ENCODE results near the gene PLCB3.

Gene PLCB3

GRCh38 chr11:64241491-64242374, 9.6 kb upstream of the PLCB3 start:
- H3K4me3 ChIP-seq (ENCODE audit: low read depth, low read length), result peak overlapping the region; percentile 69
- no peaks in the 10 kb centered on the region for H3K36me3 ChIP-seq
- H3K9me3 ChIP-seq, result no peaks in the 10 kb centered on the region
- DNase-seq, result peak; percentile 97
- H3K27me3 ChIP-seq, result no peaks in the 10 kb centered on the region
- H3K4me1 ChIP-seq, result peaks cover 4% of the 10 kb centered on the region
- TF ChIP-seq, protein P1, sequence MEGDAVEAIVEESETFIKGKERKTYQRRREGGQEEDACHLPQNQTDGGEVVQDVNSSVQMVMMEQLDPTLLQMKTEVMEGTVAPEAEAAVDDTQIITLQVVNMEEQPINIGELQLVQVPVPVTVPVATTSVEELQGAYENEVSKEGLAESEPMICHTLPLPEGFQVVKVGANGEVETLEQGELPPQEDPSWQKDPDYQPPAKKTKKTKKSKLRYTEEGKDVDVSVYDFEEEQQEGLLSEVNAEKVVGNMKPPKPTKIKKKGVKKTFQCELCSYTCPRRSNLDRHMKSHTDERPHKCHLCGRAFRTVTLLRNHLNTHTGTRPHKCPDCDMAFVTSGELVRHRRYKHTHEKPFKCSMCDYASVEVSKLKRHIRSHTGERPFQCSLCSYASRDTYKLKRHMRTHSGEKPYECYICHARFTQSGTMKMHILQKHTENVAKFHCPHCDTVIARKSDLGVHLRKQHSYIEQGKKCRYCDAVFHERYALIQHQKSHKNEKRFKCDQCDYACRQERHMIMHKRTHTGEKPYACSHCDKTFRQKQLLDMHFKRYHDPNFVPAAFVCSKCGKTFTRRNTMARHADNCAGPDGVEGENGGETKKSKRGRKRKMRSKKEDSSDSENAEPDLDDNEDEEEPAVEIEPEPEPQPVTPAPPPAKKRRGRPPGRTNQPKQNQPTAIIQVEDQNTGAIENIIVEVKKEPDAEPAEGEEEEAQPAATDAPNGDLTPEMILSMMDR (IDR thresholded peaks at IDR 0.05; ENCODE audit: low read depth, low read length), result no peak

DNA sequence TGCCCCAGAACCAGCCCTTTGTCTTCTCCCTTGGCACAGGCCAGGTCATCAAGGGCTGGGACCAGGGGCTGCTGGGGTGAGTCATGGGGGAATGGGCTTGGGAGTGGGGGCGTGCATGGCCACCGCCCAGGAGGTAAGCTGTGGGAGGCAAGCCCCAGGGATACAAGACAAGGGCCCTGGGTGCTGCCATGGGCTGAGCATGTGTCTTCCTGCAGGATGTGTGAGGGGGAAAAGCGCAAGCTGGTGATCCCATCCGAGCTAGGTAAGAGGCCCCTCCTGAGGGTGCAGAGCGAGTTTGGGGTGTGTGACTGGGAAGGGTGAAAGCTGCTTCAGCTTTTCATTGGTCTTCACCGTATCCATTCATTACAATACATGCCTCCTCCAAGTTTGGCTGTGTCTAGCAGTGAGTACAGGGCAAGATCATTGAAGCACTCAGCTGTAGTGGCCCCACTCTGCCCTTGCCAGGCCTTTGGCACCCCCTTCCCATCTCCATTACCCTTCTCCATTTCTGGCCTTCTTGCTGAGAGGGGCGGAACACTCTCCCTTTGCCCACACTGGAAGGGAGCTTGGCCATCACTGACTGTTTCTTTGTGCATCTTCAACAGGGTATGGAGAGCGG, 8.0 kb upstream of the PLCB3 start:
- H3K4me3 ChIP-seq (ENCODE audit: low read depth, low read length), result no peak overlapping the region

DNA sequence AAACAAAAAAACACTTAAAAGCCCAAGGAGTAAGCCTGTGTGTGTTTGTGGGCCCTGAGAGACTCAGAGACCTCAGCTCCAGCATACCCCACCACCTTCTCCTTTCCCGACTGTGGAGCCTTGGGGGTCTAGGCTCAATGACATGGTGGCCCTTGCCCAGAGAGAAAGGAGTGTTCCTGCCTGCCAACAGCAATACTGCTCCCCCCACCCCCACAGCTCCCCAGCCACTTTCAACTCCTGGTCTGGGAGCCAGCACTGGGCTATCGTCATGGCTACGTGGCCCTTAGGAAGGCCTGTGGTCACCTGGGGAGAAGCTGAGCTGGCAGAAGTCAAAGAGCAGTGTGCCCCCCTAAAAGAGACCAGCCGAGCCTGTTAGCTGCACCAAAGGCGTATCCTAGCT, 7.2 kb upstream of the PLCB3 start:
- H3K4me1 ChIP-seq, result peaks cover 4% of the 10 kb centered on the region

More for the DNA sequence above, 8.0 kb upstream of the PLCB3 start:
- no peaks in the 10 kb centered on the region for H3K27me3 ChIP-seq
- TF ChIP-seq, protein P1 (IDR thresholded peaks at IDR 0.05; ENCODE audit: low read depth, low read length), result no peak
- H3K9me3 ChIP-seq, result no peaks in the 10 kb centered on the region
- H3K36me3 ChIP-seq, result no peaks in the 10 kb centered on the region
- H3K4me1 ChIP-seq, result peaks cover 4% of the 10 kb centered on the region
- no peak for DNase-seq

GRCh38 chr11:64244966-64245365, 6.4 kb upstream of the PLCB3 start:
- TF ChIP-seq, protein P1 (IDR thresholded peaks at IDR 0.05; ENCODE audit: low read depth, low read length), result no peak
- Histone ChIP-seq H3K4me1 (peaks cover 4% of the 10 kb centered on the region), H3K36me3 (no peaks in the 10 kb centered on the region)

More for the DNA sequence above, 7.2 kb upstream of the PLCB3 start:
- TF ChIP-seq, protein P1 (IDR thresholded peaks at IDR 0.05; ENCODE audit: low read depth, low read length), result no peak
- no peaks in the 10 kb centered on the region for H3K36me3 ChIP-seq
- no peak overlapping the region for H3K4me3 ChIP-seq (ENCODE audit: low read depth, low read length)
- H3K27me3 ChIP-seq, result no peaks in the 10 kb centered on the region
- no peaks in the 10 kb centered on the region for H3K9me3 ChIP-seq
- DNase-seq, result no peak

DNA sequence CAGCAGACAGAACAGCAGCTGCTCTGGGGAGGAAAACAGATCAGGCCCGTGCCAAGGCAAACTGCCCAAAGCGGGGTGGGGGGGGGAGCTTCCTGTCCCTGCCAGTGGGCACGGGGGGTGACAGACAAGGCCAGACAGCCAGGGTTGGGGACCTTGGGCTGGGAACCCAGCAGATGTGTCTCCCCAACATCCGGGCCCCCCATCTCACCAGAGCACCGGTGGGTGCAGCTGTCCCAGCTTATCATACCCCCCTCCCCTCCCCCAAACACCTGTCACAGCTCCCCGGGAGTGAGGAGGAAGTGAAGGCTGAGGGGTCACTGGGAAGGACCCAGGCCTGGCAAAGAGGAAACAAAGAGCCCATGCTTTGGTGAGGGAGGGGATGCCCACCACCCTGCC, 5.9 kb upstream of the PLCB3 start:
- Histone ChIP-seq H3K36me3 (no peaks in the 10 kb centered on the region), H3K27me3 (no peaks in the 10 kb centered on the region), H3K9me3 (no peaks in the 10 kb centered on the region), H3K4me1 (no peaks in the 10 kb centered on the region; the same call in 1 of the 2 replicates), H3K4me3 (ENCODE audit: low read depth, low read length) (peak overlapping the region; percentile 81)
- TF ChIP-seq, protein P1 (IDR thresholded peaks at IDR 0.05; ENCODE audit: low read depth, low read length), result no peak
- no peak for DNase-seq

More at GRCh38 chr11:64244966-64245365, 6.4 kb upstream of the PLCB3 start:
- no peaks in the 10 kb centered on the region for H3K9me3 ChIP-seq
- H3K4me3 ChIP-seq (ENCODE audit: low read depth, low read length), result peak overlapping the region; percentile 81
- no peaks in the 10 kb centered on the region for H3K27me3 ChIP-seq
- no peak for DNase-seq

Measured in BE2C (cell line).